IPS DF 6.9 (cell line): Measurements from ENCODE around the gene STOML1.
"Not testable (repeated sequence)": the region's sequence is repeated elsewhere in the genome, so short reads cannot be mapped to it uniquely, and the experiment has no call there.

Experiments
- DNase-seq: peaks from one replicate; pipeline ENCODE4 v3.0.0-alpha.2; 2013; ENCODE audit warnings: low read depth, low spot score
- H3K27ac ChIP-seq: one replicate; pipeline ENCODE4 v1.5.1; 2013; ENCODE audit warnings: low read length, control low read depth
- H3K27me3 ChIP-seq: 2 replicates; pipeline ENCODE4 v1.6.1; 2013; ENCODE audit warnings: mild to moderate bottlenecking, low read length; ENCODE audit not compliant: control insufficient read depth, insufficient read depth
- H3K36me3 ChIP-seq: 2 replicates; pipeline ENCODE4 v1.6.1; 2013; ENCODE audit warnings: low read length; ENCODE audit not compliant: control insufficient read depth, insufficient read depth
- H3K4me1 ChIP-seq: 2 replicates; pipeline ENCODE4 v1.6.1; 2013; ENCODE audit warnings: low read length; ENCODE audit not compliant: control insufficient read depth, insufficient read depth
- H3K4me3 ChIP-seq: 2 replicates; pipeline ENCODE4 v1.5.1; 2013; ENCODE audit warnings: mild to moderate bottlenecking, low read length
- H3K9me3 ChIP-seq: 2 replicates; pipeline ENCODE4 v1.6.1; 2013; ENCODE audit warnings: low read length, inconsistent platforms; ENCODE audit not compliant: control insufficient read depth, insufficient read depth
- WGBS: extraction: QIAGEN DNeasy Blood & Tissue Kit; methylation state at CpG from one replicate; pipeline ENCODE4 v1.1.7; 2013; ENCODE audit warnings: mixed read lengths, missing lambda C conversion rate; ENCODE audit not compliant: insufficient read length, insufficient coverage; 5-methylcytosine and 5-hydroxymethylcytosine counted together

STOML1 gene

DNA sequence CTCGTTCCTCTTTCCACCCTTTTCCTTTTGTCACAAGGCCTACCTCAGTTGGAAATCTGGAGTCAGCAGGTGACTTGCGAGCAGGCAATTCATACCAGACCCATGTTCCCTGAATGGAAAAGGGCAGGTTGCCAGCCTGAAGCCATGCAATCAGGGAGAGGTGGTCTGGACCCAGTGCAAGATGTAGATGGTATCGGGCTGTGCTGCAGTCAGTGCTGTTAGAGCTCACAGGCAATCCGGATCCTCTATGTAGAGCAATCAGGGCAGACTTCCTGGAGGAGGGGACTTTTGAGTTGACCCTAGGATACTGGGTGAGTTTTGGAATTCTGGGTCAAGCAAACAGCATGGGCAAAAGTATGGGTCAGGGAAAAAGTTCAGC is 47.0 kb downstream of the STOML1 start:
- Histone ChIP-seq H3K36me3 (no peaks in the 10 kb centered on the region), H3K9me3 (no peaks in the 10 kb centered on the region), H3K27ac (no peak overlapping the region), H3K4me3 (no peak overlapping the region), H3K4me1 (0 out of 2 replicates have a peak, but pooled peaks cover 2% of the 10 kb centered on the region), H3K27me3 (no peaks in the 10 kb centered on the region)
- no peak for DNase-seq
- WGBS = no CpG with 5 or more reads among the region's 4 CpGs

DNA sequence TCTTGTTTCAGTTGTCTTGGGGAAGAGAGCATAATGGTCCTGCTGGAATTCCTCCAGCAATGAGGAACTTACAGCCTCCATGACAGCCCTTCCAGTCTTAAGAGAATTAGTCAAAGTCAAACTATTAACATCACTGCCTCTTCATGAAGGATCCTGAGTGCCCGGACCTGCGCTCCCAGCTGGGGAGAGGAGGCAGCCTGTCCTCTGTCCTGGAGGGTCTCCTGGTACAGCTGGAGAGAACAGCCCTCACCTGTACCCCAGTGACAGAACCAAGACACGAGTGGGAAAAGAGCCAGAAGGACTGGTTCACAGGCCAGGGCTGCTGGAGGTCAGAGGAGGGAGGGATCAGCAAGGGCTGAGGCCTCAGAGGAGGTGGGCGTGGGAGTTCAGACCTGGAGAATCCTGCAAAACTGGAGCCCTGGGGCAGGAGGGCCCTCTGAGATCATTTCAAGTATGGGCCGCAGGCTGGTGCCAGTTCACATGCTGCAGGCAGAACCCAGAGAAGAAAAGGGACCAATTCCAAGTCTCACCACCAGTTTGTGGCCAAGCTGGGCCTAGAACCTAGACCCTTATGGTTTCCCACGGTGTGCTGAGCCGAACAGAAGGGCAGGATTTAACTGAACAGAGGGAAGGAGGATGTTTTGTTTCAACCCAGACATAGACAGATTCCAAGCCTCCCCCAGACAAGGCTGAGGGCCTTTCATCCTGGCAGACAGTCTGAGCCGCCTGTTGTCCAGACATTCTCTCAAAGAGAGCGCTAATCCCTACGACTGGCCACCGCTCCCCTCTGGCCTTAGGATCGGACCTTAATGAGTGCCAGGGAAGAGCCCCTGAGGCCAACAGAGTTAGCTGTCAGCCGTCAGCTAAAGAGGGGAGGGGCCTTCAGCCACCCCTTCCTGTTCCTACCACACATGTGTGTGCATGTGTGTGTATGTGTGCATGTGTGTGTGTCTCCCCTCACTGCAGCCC is 47.6 kb downstream of the STOML1 start:
- no peak for DNase-seq
- Histone ChIP-seq H3K36me3 (no peaks in the 10 kb centered on the region), H3K4me3 (no peak overlapping the region), H3K27ac (no peak overlapping the region), H3K4me1 (0 out of 2 replicates have a peak, but pooled peaks cover 2% of the 10 kb centered on the region), H3K9me3 (no peaks in the 10 kb centered on the region), H3K27me3 (no peaks in the 10 kb centered on the region)
- WGBS = no CpG with 5 or more reads among the region's 13 CpGs

GRCh38 chr15:73942751-73943270 is 49.3 kb downstream of the STOML1 start:
- Histone ChIP-seq H3K27me3 (no peaks in the 10 kb centered on the region), H3K4me1 (0 out of 2 replicates have a peak, but pooled peaks cover 2% of the 10 kb centered on the region), H3K9me3 (no peaks in the 10 kb centered on the region), H3K36me3 (no peaks in the 10 kb centered on the region), H3K27ac (no peak overlapping the region), H3K4me3 (no peak overlapping the region)
- WGBS = no CpG with 5 or more reads among the region's 6 CpGs
- no peak for DNase-seq

- H3K27me3 ChIP-seq = no peaks in the 10 kb centered on the region
These were observed 50.0 kb downstream of the STOML1 start for GRCh38 chr15:73941871-73942635.

GRCh38 chr15:73941449-73941848 is 50.6 kb downstream of the STOML1 start:
- H3K27me3 ChIP-seq = no peaks in the 10 kb centered on the region
- H3K27ac ChIP-seq = no peak overlapping the region
- H3K4me1 ChIP-seq = 0 out of 2 replicates have a peak, but pooled peaks cover 2% of the 10 kb centered on the region
- H3K36me3 ChIP-seq = no peaks in the 10 kb centered on the region
- DNase-seq = no peak
- no peak overlapping the region for H3K4me3 ChIP-seq
- no CpG with 5 or more reads among the region's 3 CpGs for WGBS
- no peaks in the 10 kb centered on the region for H3K9me3 ChIP-seq

More at GRCh38 chr15:73941871-73942635, 50.0 kb downstream of the STOML1 start:
- H3K27ac ChIP-seq = no peak overlapping the region
- H3K4me3 ChIP-seq = no peak overlapping the region
- no peaks in the 10 kb centered on the region for H3K9me3 ChIP-seq
- no peaks in the 10 kb centered on the region for H3K36me3 ChIP-seq
- 0 out of 2 replicates have a peak, but pooled peaks cover 2% of the 10 kb centered on the region for H3K4me1 ChIP-seq
- DNase-seq = no peak
- no CpG with 5 or more reads among the region's 10 CpGs for WGBS

DNA sequence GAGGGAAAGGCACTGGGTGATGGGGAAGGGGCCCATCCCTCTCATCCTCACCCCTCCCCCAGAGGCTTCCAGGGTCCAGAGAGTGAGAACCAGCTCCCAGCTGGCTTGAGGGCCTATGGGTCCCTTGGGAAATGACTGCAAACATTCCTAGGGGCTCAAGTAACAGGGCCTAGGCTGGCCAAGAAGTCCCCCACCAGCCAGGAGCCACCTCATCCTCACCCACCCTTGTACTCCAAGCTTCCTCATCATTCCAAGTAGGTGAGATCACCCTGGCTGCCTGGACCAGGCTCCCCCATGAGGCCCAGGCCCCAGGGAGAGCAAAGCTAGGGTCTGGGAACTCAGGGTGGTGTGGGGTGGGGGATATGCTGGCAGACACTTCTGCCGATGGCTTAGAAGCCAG is 51.1 kb downstream of the STOML1 start:
- 0 out of 2 replicates have a peak, but pooled peaks cover 2% of the 10 kb centered on the region for H3K4me1 ChIP-seq
- H3K27ac ChIP-seq = no peak overlapping the region
- no peaks in the 10 kb centered on the region for H3K9me3 ChIP-seq
- WGBS = no CpG with 5 or more reads among the region's 1 CpG
- no peak for DNase-seq
- no peaks in the 10 kb centered on the region for H3K27me3 ChIP-seq
- H3K4me3 ChIP-seq = no peak overlapping the region
- H3K36me3 ChIP-seq = no peaks in the 10 kb centered on the region

- Histone ChIP-seq H3K9me3 (no peaks in the 10 kb centered on the region), H3K4me1 (0 out of 2 replicates have a peak, but pooled peaks cover 2% of the 10 kb centered on the region), H3K27ac (no peak overlapping the region), H3K4me3 (no peak overlapping the region), H3K36me3 (no peaks in the 10 kb centered on the region), H3K27me3 (no peaks in the 10 kb centered on the region)
- WGBS = no CpG with 5 or more reads among the region's 8 CpGs
- DNase-seq = no peak
These were observed 51.8 kb downstream of the STOML1 start for GRCh38 chr15:73940061-73940981.

GRCh38 chr15:73939138-73939537 is 53.0 kb downstream of the STOML1 start:
- H3K4me3 ChIP-seq = no peak overlapping the region
- H3K27me3 ChIP-seq = no peaks in the 10 kb centered on the region
- H3K4me1 ChIP-seq = 0 out of 2 replicates have a peak, but pooled peaks cover 2% of the 10 kb centered on the region
- no peaks in the 10 kb centered on the region for H3K9me3 ChIP-seq
- no peaks in the 10 kb centered on the region for H3K36me3 ChIP-seq
- no peak overlapping the region for H3K27ac ChIP-seq
- DNase-seq = no peak
- no CpG with 5 or more reads among the region's 4 CpGs for WGBS

DNA sequence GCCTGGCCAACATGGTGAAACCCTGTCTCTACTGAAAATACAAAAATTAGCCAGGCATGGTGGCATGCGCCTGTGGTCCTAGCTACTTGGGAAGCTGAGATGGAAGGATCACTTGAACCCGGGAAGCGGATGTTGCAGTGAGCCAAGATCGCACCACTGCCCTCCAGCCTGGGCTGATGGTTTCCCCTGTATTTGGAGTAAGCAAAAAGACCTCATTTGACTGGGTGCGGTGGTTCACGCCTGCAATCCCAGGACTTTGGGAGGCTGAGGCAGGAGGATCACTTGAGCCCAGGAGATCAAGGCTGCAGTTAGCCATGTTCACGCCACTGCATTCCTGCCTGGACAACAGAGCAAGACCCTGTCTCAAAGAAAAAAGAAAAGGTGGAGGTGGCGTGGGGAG is 53.6 kb downstream of the STOML1 start:
- H3K4me3 ChIP-seq, H3K36me3 ChIP-seq, H3K4me1 ChIP-seq, H3K9me3 ChIP-seq, DNase-seq, H3K27ac ChIP-seq, H3K27me3 ChIP-seq: not testable (repeated sequence)
- no CpG with 5 or more reads among the region's 8 CpGs for WGBS
